ENCODE measurements around the gene GATAD2B. TPM values are rescaled to one million over a fixed set of nuclear protein-coding genes. Genes with fewer than 3 reads are reported as not detected.

Gene GATAD2B
- total and polyA plus RNA-seq, 2 donors (not counting 1 experiment from before 2014, with no cell fraction given), result 4.8 to 5.2 TPM

DNA sequence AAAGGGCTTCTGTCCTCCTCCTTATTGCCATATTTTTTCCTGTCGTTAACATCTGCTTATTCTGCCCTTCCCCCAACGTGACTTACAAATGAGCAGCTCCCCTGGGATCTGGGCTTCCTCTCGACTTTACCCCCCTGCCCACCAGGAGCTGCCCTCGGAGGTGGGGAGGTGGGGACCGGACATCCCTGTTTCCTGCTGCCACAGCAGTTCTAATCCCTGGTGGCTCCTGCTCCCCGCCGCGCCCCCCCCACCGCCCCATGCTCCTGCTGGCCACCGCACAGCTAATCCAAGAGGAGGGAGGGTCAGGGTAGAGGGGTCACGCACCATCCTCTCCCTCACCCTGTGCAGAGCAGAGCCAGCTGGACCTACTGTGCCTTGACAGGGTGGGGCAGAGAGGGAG lies 152.0 kb downstream of the GATAD2B start:
- Histone ChIP-seq H2AFZ (ENCODE audit: low read length) (no peak overlapping the region), H3K9ac (ENCODE audit: insufficient read depth, low read length) (no peak overlapping the region), H3K4me3 (replicated peaks in 1 of 4; ENCODE audit: control extremely low read depth in 1 of 4, insufficient read depth in 1 of 4, low read depth in 3 of 4, low read length in 4 of 4) (no peak overlapping the region), H3K36me3 (ENCODE audit: control insufficient read depth, insufficient read depth, low read length) (peaks cover 32% of the 10 kb centered on the region), H3K4me2 (ENCODE audit: extremely low read depth, insufficient read depth, low read length) (no peak overlapping the region), H3K27ac (ENCODE audit: insufficient read depth, low read length) (no peak overlapping the region), H3K4me1 (ENCODE audit: control insufficient read depth, extremely low read depth, insufficient read depth, low read length) (peaks cover 9% of the 10 kb centered on the region), H3K79me2 (ENCODE audit: control insufficient read depth, insufficient read depth, low read length) (no peaks in the 10 kb centered on the region), H3K9me3 (ENCODE audit: control insufficient read depth, insufficient read depth, low read depth, low read length) (no peaks in the 10 kb centered on the region), H3K27me3 (ENCODE audit: control insufficient read depth, insufficient read depth, low read length) (no peaks in the 10 kb centered on the region), H4K20me1 (ENCODE audit: control insufficient read depth, extremely low read depth, insufficient read depth, low read length) (no peaks in the 10 kb centered on the region)
- DNase-seq (ENCODE audit: low read depth in 2 of 2), result no peak
- TF ChIP-seq, protein P1, sequence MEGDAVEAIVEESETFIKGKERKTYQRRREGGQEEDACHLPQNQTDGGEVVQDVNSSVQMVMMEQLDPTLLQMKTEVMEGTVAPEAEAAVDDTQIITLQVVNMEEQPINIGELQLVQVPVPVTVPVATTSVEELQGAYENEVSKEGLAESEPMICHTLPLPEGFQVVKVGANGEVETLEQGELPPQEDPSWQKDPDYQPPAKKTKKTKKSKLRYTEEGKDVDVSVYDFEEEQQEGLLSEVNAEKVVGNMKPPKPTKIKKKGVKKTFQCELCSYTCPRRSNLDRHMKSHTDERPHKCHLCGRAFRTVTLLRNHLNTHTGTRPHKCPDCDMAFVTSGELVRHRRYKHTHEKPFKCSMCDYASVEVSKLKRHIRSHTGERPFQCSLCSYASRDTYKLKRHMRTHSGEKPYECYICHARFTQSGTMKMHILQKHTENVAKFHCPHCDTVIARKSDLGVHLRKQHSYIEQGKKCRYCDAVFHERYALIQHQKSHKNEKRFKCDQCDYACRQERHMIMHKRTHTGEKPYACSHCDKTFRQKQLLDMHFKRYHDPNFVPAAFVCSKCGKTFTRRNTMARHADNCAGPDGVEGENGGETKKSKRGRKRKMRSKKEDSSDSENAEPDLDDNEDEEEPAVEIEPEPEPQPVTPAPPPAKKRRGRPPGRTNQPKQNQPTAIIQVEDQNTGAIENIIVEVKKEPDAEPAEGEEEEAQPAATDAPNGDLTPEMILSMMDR (conservative IDR thresholded peaks at IDR 0.05 in 1 of 2, IDR thresholded peaks at IDR 0.05 in 1 of 2; ENCODE audit: low read depth in 1 of 2, low read length in 2 of 2), result no peak
- TF ChIP-seq EZH2 (IDR thresholded peaks at IDR 0.05; ENCODE audit: low read length, missing control alignments), result no peak

DNA sequence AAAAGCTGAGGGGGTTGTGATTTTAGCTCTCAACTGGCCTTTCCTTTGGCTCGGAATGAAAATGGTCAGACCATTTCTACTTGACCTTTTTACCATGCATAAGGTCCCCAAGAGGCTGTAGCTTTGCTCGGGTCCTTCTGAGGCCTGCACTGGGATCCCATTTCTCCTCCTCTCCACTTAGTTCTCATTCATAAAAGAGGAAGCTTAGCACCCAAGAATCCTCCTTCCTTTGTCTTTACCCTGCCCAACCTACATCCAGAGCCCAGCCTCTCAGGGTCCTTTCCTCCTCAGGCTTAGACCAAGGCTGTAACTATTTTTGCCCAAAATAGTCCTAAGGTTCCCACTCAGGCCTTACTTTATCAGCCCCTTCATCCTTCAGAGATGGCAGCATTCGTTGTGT lies 153.6 kb downstream of the GATAD2B start:
- DNase-seq (ENCODE audit: low read depth in 2 of 2), result no peak
- TF ChIP-seq EZH2 (IDR thresholded peaks at IDR 0.05; ENCODE audit: low read length, missing control alignments), result no peak
- TF ChIP-seq, protein P1 (conservative IDR thresholded peaks at IDR 0.05 in 1 of 2, IDR thresholded peaks at IDR 0.05 in 1 of 2; ENCODE audit: low read depth in 1 of 2, low read length in 2 of 2), result no peak
- Histone ChIP-seq H3K4me1 (ENCODE audit: control insufficient read depth, extremely low read depth, insufficient read depth, low read length) (peaks cover 3% of the 10 kb centered on the region), H3K27me3 (ENCODE audit: control insufficient read depth, insufficient read depth, low read length) (no peaks in the 10 kb centered on the region), H2AFZ (ENCODE audit: low read length) (no peak overlapping the region), H3K4me3 (replicated peaks in 1 of 4; ENCODE audit: control extremely low read depth in 1 of 4, insufficient read depth in 1 of 4, low read depth in 3 of 4, low read length in 4 of 4) (no peak overlapping the region), H3K27ac (ENCODE audit: insufficient read depth, low read length) (no peak overlapping the region), H4K20me1 (ENCODE audit: control insufficient read depth, extremely low read depth, insufficient read depth, low read length) (no peaks in the 10 kb centered on the region), H3K9ac (ENCODE audit: insufficient read depth, low read length) (no peak overlapping the region), H3K9me3 (ENCODE audit: control insufficient read depth, insufficient read depth, low read depth, low read length) (no peaks in the 10 kb centered on the region), H3K4me2 (ENCODE audit: extremely low read depth, insufficient read depth, low read length) (no peak overlapping the region), H3K79me2 (ENCODE audit: control insufficient read depth, insufficient read depth, low read length) (no peaks in the 10 kb centered on the region), H3K36me3 (ENCODE audit: control insufficient read depth, insufficient read depth, low read length) (peaks cover 32% of the 10 kb centered on the region)

DNA sequence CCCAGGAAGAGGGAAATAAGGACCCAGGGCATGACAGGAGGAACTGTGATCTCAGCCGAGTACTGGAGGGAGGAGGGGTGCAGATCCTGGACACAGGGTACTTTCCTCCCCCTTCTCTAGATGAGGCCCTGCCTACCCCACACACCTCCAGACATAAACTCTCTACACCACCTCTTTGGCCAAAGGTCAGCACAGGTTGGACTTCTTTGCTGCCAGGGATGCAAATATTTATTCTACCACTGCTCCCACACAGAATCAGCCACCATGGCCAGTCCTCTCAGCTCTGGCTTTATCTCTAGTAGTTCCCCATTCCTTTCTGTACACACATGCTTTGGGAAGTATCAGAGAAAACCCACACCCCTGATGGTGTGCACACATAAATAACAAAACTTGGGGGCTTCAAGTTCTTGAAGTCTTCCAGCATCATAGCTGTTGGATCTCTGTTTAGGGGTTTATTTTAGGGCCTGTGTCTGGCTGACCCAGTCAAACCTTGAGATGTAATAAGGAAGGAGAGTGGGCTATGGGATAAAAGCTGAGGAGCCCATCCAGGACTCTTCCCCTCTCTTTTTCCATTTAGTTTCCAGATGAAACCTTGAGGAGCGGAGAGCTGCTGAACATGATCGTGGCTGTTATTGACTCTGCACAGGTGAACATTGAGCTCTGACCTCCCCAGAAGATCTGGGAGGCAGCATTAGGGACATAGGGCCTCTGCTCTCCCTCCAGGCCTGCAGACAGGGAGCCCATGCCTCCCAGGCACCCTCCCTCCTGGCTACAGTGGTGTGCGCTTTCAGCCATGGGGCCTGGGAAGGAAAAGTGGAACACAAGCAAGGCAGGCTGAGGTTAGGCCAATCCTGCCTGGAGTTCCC lies 154.2 kb downstream of the GATAD2B start:
- H3K4me1 ChIP-seq (ENCODE audit: control insufficient read depth, extremely low read depth, insufficient read depth, low read length), result peaks cover 3% of the 10 kb centered on the region
- no peaks in the 10 kb centered on the region for H3K79me2 ChIP-seq (ENCODE audit: control insufficient read depth, insufficient read depth, low read length)
- peaks cover 37% of the 10 kb centered on the region for H3K36me3 ChIP-seq (ENCODE audit: control insufficient read depth, insufficient read depth, low read length)
- H3K4me3 ChIP-seq (replicated peaks in 1 of 4; ENCODE audit: control extremely low read depth in 1 of 4, insufficient read depth in 1 of 4, low read depth in 3 of 4, low read length in 4 of 4), result no peak overlapping the region
- H3K4me2 ChIP-seq (ENCODE audit: extremely low read depth, insufficient read depth, low read length), result no peak overlapping the region
- H3K9ac ChIP-seq (ENCODE audit: insufficient read depth, low read length), result no peak overlapping the region
- H3K27ac ChIP-seq (ENCODE audit: insufficient read depth, low read length), result no peak overlapping the region
- TF ChIP-seq EZH2 (IDR thresholded peaks at IDR 0.05; ENCODE audit: low read length, missing control alignments), result no peak
- TF ChIP-seq, protein P1 (conservative IDR thresholded peaks at IDR 0.05 in 1 of 2, IDR thresholded peaks at IDR 0.05 in 1 of 2; ENCODE audit: low read depth in 1 of 2, low read length in 2 of 2), result no peak
- H3K9me3 ChIP-seq (ENCODE audit: control insufficient read depth, insufficient read depth, low read depth, low read length), result no peaks in the 10 kb centered on the region
- no peaks in the 10 kb centered on the region for H4K20me1 ChIP-seq (ENCODE audit: control insufficient read depth, extremely low read depth, insufficient read depth, low read length)
- H3K27me3 ChIP-seq (ENCODE audit: control insufficient read depth, insufficient read depth, low read length), result no peaks in the 10 kb centered on the region
- no peak for DNase-seq (ENCODE audit: low read depth in 2 of 2)
- no peak overlapping the region for H2AFZ ChIP-seq (ENCODE audit: low read length)

All from fibroblast of lung (primary cell).